Smooth muscle cell (in vitro differentiated cells): Measurements from ENCODE around the gene KIF3A. TPM values are rescaled to one million over a fixed set of nuclear protein-coding genes. Genes with fewer than 3 reads are reported as not detected.

Experiments
- DNase-seq: peaks from one replicate; lab custom pipeline; 2025; ENCODE audit not compliant: unreplicated experiment; lab: John Stamatoyannopoulos, UW
- H2AFZ ChIP-seq: fragments of 200-600 bp; sonication (generic); 2 replicates; pipeline ENCODE4 v1.6.0; 2016; ENCODE audit warnings: antibody characterized with exemption, low read depth, mild to moderate bottlenecking
- H3F3A ChIP-seq: fragments of 200-600 bp; sonication (generic); 2 replicates; pipeline ENCODE4 v1.6.0; 2017; ENCODE audit warnings: antibody characterized with exemption, low read depth
- H3K27ac ChIP-seq: fragments of 200-600 bp; sonication (generic); 2 replicates; pipeline ENCODE4 v1.5.1; 2016; ENCODE audit warnings: low read depth, mild to moderate bottlenecking
- H3K27me3 ChIP-seq: fragments of 200-600 bp; sonication (generic); 2 replicates; pipeline ENCODE4 v1.6.1; 2016; ENCODE audit warnings: low read depth, mild to moderate bottlenecking
- H3K36me3 ChIP-seq: fragments of 200-600 bp; sonication (generic); 2 replicates; pipeline ENCODE4 v1.5.1; 2016; ENCODE audit warnings: low read depth
- H3K4me1 ChIP-seq: fragments of 200-600 bp; sonication (generic); 2 replicates; pipeline ENCODE4 v1.5.1; 2016; ENCODE audit warnings: low read depth
- H3K4me2 ChIP-seq: fragments of 200-600 bp; sonication (generic); 2 replicates; pipeline ENCODE4 v1.6.0; 2016; ENCODE audit warnings: mild to moderate bottlenecking
- H3K4me3 ChIP-seq: fragments of 200-600 bp; sonication (generic); 2 replicates; pipeline ENCODE4 v1.5.1; 2016; ENCODE audit warnings: mild to moderate bottlenecking
- H3K79me2 ChIP-seq: fragments of 200-600 bp; sonication (generic); 2 replicates; pipeline ENCODE4 v1.6.0; 2016; ENCODE audit warnings: low read depth, mild to moderate bottlenecking
- H3K9ac ChIP-seq: fragments of 200-600 bp; sonication (generic); 2 replicates; pipeline ENCODE4 v1.6.0; 2016; ENCODE audit warnings: low read depth
- H3K9me3 ChIP-seq: fragments of 200-600 bp; sonication (generic); replicated peaks from 2 replicates; pipeline ENCODE4 v1.5.1; 2016; ENCODE audit warnings: low read depth
- H4K20me1 ChIP-seq: fragments of 200-600 bp; sonication (generic); 2 replicates; pipeline ENCODE4 v1.6.0; 2016; ENCODE audit warnings: low read depth
- WGBS: methylation state at CpG from one replicate; pipeline ENCODE4 v1.1.7; 2016; ENCODE audit warnings: low lambda C conversion rate; 5-methylcytosine and 5-hydroxymethylcytosine counted together
- polyA plus RNA-seq: library from polyadenylated mRNA; unstranded; fragments of >200 nt; fragmentation: Nextera tagmentation; extraction: Ambion mirVana; gene quantifications from 2 replicates; pipeline ENCODE4 v1.2.1, GENCODE V29; 2016
- total RNA-seq: library from RNA; depleted of rRNA; stranded (reverse); fragments of >200 nt; gene quantifications from 2 replicates; pipeline ENCODE4 v1.2.3, GENCODE V29; 2014
- TF ChIP-seq, protein P1 (sequence below): fragments of 200-600 bp; sonication (generic); IDR thresholded peaks from 2 replicates; pipeline ENCODE4 v1.5.1; 2017; ENCODE audit warnings: borderline replicate concordance, mild to moderate bottlenecking, antibody characterized with exemption; ENCODE audit not compliant: insufficient read depth, poor library complexity, severe bottlenecking

The KIF3A gene
- total and polyA plus RNA-seq, 2 experiments from 2014 or later = 12.6 to 21.4 TPM

- Histone ChIP-seq H2AFZ (no peak overlapping the region), H3K27me3 (no peaks in the 10 kb centered on the region), H3F3A (no peaks in the 10 kb centered on the region), H3K79me2 (no peaks in the 10 kb centered on the region), H3K4me2 (no peak overlapping the region), H3K9ac (no peak overlapping the region), H3K36me3 (no peaks in the 10 kb centered on the region), H4K20me1 (no peaks in the 10 kb centered on the region), H3K9me3 (no peaks in the 10 kb centered on the region), H3K27ac (no peak overlapping the region), H3K4me1 (peaks cover 4% of the 10 kb centered on the region), H3K4me3 (no peak overlapping the region)
- TF ChIP-seq, protein P1, sequence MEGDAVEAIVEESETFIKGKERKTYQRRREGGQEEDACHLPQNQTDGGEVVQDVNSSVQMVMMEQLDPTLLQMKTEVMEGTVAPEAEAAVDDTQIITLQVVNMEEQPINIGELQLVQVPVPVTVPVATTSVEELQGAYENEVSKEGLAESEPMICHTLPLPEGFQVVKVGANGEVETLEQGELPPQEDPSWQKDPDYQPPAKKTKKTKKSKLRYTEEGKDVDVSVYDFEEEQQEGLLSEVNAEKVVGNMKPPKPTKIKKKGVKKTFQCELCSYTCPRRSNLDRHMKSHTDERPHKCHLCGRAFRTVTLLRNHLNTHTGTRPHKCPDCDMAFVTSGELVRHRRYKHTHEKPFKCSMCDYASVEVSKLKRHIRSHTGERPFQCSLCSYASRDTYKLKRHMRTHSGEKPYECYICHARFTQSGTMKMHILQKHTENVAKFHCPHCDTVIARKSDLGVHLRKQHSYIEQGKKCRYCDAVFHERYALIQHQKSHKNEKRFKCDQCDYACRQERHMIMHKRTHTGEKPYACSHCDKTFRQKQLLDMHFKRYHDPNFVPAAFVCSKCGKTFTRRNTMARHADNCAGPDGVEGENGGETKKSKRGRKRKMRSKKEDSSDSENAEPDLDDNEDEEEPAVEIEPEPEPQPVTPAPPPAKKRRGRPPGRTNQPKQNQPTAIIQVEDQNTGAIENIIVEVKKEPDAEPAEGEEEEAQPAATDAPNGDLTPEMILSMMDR = no peak
- WGBS = 96% methylated on average over 16 of the region's 16 CpGs
- no peak for DNase-seq
Observed at GRCh38 chr5:132666310-132667123, 70.8 kb downstream of the KIF3A start.

- Histone ChIP-seq H3K9me3 (no peaks in the 10 kb centered on the region), H3F3A (no peaks in the 10 kb centered on the region), H3K4me2 (no peak overlapping the region), H3K4me1 (peaks cover 4% of the 10 kb centered on the region), H3K79me2 (no peaks in the 10 kb centered on the region), H3K9ac (no peak overlapping the region), H3K27ac (no peak overlapping the region), H2AFZ (no peak overlapping the region), H4K20me1 (no peaks in the 10 kb centered on the region), H3K4me3 (no peak overlapping the region), H3K36me3 (no peaks in the 10 kb centered on the region), H3K27me3 (no peaks in the 10 kb centered on the region)
- 91% methylated on average over 21 of the region's 21 CpGs for WGBS
- no peak for DNase-seq
- TF ChIP-seq, protein P1 = no peak
Observed at GRCh38 chr5:132665574-132666080, 71.7 kb downstream of the KIF3A start.

DNA sequence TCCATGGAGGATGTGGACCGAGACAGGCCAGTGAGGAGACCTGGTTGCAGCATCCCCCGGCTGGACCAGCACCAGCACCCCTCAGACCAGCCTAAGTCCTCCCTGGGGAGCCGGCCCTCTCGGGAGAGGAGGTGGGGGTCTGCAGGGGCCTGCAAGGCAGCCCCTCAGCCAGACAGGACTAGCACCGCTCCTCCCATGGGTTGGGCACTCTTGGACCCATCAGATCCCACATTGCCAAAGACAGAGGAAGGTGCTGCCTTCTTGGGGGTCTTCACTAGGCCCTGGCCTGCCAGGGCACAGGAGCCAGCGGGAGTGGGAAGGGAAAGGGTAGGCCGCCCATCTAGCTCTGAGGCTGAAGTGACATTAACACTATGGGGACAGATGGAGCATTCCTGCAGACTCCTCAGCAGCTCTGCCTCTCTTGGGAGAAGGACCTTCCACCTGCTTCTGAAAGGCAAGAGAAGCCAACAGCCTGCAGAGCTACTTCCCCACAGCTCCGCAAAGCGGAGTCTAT lies 72.6 kb downstream of the KIF3A start:
- Histone ChIP-seq H3K4me2 (no peak overlapping the region), H3K9ac (no peak overlapping the region), H3K36me3 (no peaks in the 10 kb centered on the region), H3K79me2 (no peaks in the 10 kb centered on the region), H3K27ac (no peak overlapping the region), H3K4me3 (no peak overlapping the region), H4K20me1 (no peaks in the 10 kb centered on the region), H3K9me3 (no peaks in the 10 kb centered on the region), H3K4me1 (peaks cover 4% of the 10 kb centered on the region), H2AFZ (no peak overlapping the region), H3K27me3 (no peaks in the 10 kb centered on the region), H3F3A (no peaks in the 10 kb centered on the region)
- DNase-seq = no peak
- TF ChIP-seq, protein P1 = no peak
- WGBS = 98% methylated on average over 9 of the region's 9 CpGs
